HG03457 (cell line): ENCODE measurements around the gene ARID3A.

Experiments used
- ATAC-seq: cut with Tn5 transposase; IDR thresholded peaks from one replicate; pipeline ENCODE4 v1.9.1; 2021; ENCODE audit warnings: moderate number of reproducible peaks; ENCODE audit not compliant: unreplicated experiment

Gene ARID3A

GRCh38 chr19:982567-983170 is 56.8 kb downstream of the ARID3A start:
- ATAC-seq: peak; percentile 47

GRCh38 chr19:984165-984967 is 58.5 kb downstream of the ARID3A start, which contains the start of gene WDR18:
TSS of gene WDR18 (plus strand) at chr19:984345. CDS start at chr19:984354, 9 bp downstream.
- ATAC-seq: peak; percentile 47

- no peak for ATAC-seq
Measured at GRCh38 chr19:986083-986482, 60.2 kb downstream of the ARID3A start.

GRCh38 chr19:988081-988480 is 62.2 kb downstream of the ARID3A start:
- ATAC-seq: no peak

GRCh38 chr19:988510-988909 is 62.7 kb downstream of the ARID3A start:
- ATAC-seq: no peak

- ATAC-seq: no peak
Measured at GRCh38 chr19:989381-990081, 63.7 kb downstream of the ARID3A start.

GRCh38 chr19:990119-990571 is 64.3 kb downstream of the ARID3A start:
- ATAC-seq: no peak

GRCh38 chr19:990746-991145 is 64.9 kb downstream of the ARID3A start:
- ATAC-seq: no peak

GRCh38 chr19:991174-991931 is 65.5 kb downstream of the ARID3A start:
- no peak for ATAC-seq

GRCh38 chr19:991932-992669 is 66.3 kb downstream of the ARID3A start:
- ATAC-seq: no peak

- ATAC-seq: no peak
Measured at GRCh38 chr19:992670-993055, 66.8 kb downstream of the ARID3A start.

GRCh38 chr19:993361-993830 is 67.6 kb downstream of the ARID3A start:
- no peak for ATAC-seq

- no peak for ATAC-seq
Measured at GRCh38 chr19:993831-994393, 68.1 kb downstream of the ARID3A start.

- ATAC-seq: no peak
Measured at GRCh38 chr19:994516-994915, 68.7 kb downstream of the ARID3A start.

GRCh38 chr19:995051-995827 is 69.4 kb downstream of the ARID3A start:
- ATAC-seq: no peak

- ATAC-seq: no peak
Measured at GRCh38 chr19:996051-996838, 70.4 kb downstream of the ARID3A start.

- no peak for ATAC-seq
Measured at GRCh38 chr19:998064-998463, 72.2 kb downstream of the ARID3A start.

GRCh38 chr19:999379-999719 is 73.5 kb downstream of the ARID3A start:
- no peak for ATAC-seq
